Measurements from ENCODE around the gene SEPTIN10.
"Not testable (repeated sequence)": the region's sequence is repeated elsewhere in the genome, so short reads cannot be mapped to it uniquely, and the experiment has no call there.

Gene SEPTIN10

DNA sequence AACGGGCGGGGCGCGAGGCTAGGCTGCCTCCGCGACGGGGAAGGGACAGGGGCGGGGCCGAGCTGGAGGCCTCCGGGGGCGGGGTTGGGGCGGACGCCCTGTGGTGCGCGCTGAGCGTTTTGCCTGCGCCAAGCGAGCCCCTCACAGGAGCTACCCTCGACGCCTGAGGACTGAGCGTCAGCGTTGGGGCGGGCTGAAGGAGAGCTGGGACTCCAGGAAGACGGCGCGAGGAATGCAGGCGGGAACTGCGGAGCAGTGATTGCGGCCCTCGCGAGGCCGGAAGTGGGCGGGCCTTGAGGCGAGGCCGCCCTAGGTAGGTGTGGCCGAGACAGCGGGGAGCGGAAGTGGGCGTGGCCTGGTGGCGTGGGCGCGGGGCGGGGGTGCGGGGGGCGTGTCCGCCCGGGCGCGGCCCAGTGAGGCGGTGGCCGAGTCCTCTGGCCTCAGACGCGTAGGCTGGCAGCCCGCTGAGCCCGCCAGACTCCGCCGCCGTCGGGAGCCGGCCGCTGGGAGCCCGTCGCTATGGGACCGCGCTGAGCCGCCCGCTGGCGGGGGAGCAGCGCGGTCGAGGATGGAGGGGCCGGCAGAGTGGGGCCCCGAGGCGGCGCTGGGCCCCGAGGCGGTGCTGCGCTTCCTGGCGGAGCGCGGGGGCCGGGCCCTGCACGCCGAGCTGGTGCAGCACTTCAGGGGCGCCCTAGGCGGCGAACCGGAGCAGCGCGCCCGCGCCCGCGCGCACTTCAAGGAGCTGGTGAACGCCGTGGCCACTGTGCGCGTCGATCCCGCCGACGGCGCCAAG lies at the start of gene SEPTIN10, which contains the start of gene SOWAHC:
TSS of gene SEPTIN10 (minus strand) at position 45 of the 793 bp plus-strand sequence. CDS start 139 bp downstream, outside the sequence.
TSS of gene SOWAHC (plus strand) at position 443 of the 793 bp plus-strand sequence. CDS start at position 569, 126 bp downstream.
- peak; percentile 82 for DNase-seq (ENCODE audit: low spot score)

- DNase-seq (ENCODE audit: low spot score) = no peak
These were observed 49.1 kb upstream of the SEPTIN10 start for GRCh38 chr2:109662889-109663288.

- no peak for DNase-seq (ENCODE audit: low spot score)
These were observed 46.5 kb upstream of the SEPTIN10 start for GRCh38 chr2:109660046-109660860.

GRCh38 chr2:109659396-109660045 lies 45.8 kb upstream of the SEPTIN10 start:
- DNase-seq (ENCODE audit: low spot score) = no peak

GRCh38 chr2:109655287-109655686 lies 41.5 kb upstream of the SEPTIN10 start:
- no peak for DNase-seq (ENCODE audit: low spot score)

GRCh38 chr2:109654326-109655050 lies 40.7 kb upstream of the SEPTIN10 start:
- DNase-seq (ENCODE audit: low spot score) = no peak

DNA sequence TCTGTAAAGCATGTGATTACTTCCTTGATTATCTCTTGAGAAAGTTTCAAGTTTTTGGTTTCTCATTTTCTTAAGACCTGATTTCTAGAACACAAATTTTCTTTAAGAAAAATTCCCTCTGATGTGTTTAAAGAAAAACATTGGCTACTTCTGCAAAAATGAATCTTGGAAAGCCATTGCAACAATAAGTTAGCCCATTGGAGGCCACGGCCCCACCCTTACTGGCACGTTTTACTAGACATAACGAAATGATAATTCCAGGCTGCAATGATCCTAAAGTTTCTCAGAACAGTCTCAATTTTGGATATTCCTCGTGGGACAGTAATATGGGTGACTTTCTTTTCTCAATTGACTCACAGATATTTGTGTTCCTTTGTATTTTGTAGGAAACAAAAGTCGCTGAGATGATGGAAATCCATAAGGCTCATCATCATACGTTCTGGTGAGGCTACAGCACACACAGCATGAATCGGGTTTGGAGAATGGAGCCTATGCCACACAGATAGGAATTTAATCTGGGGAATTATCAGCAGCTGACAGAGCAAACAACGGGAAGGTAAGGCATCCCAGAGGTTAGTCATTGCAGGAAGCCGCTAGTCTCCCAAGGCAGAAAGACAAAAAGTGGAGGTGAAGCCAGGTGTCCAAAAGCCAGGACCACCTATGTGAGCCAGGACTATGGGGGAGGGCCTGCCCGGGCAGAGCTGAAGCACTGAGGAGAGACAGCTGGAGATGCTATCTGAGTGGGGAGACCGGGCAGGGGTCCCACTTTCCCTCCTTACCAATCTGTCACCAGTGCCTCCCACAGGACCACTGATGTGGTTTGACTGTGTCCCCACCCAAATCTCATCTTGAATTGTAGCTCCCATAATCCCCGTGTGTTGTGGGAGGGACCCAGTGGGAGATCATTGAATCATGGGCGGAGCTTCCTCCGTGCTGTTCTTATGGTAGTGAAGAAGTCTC lies 36.2 kb upstream of the SEPTIN10 start:
- no peak for DNase-seq (ENCODE audit: low spot score)

- DNase-seq (ENCODE audit: low spot score) = no peak
These were observed 34.3 kb upstream of the SEPTIN10 start for GRCh38 chr2:109648041-109648527.

GRCh38 chr2:109647636-109648035 lies 33.9 kb upstream of the SEPTIN10 start:
- no peak for DNase-seq (ENCODE audit: low spot score)

DNA sequence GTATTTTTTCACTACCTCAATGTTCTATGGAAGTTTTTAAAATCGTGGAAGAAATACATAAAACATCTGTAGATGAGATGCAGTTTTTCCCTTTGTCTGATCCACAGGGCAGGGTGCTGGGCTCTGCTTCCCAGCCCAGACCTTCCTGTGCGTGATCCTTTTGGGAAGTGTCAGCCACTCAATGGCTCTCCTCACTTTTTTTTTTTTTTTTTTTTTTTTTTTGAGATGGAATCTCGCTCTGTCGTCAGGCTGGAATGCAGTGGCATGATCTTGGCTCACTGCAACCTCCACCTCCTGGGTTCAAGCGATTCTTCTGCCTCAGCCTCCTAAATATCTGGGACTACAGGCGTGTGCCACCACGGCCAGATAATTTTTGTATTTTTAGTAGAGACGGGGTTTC lies 33.2 kb upstream of the SEPTIN10 start:
- no peak for DNase-seq (ENCODE audit: low spot score)

- no peak for DNase-seq (ENCODE audit: low spot score)
These were observed 31.8 kb upstream of the SEPTIN10 start for GRCh38 chr2:109645412-109646184.

DNA sequence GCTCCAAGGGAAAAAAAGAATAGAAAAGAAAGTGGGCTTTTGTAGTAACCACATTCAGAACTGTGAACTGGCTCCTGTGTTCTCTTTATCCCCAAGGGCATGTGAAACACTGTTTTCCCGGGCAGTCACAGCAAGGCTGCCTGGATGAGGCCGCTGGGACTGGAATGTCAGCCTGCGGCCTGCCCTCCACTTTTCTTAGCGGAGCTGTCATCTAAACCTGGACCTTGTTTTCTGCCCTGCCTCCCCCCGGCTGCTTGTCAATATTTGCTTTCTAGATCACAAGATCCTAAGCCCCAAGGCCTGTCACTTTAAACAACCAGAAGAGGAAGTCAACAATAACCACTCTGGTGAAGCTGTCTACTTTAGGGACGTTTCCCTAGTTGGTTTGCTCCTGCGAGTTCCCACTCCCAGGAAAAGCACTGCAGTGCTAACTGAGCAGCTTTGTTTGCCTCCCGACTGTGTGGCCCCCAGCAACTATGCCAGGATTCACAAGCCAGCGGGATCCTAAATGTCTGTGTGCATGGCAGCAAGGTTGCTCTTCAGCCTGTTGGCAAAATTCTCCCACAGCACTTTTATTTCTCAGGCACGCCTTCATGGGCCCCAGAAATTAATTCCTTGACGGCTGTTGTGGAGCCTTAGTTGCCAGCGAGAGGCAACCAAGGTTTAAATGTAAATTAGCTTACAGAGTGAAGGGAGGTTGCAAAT lies 31.0 kb upstream of the SEPTIN10 start:
- DNase-seq (ENCODE audit: low spot score) = peak; percentile 42

- not testable (repeated sequence) for DNase-seq (ENCODE audit: low spot score)
These were observed 26.2 kb upstream of the SEPTIN10 start for GRCh38 chr2:109640000-109640399.

DNA sequence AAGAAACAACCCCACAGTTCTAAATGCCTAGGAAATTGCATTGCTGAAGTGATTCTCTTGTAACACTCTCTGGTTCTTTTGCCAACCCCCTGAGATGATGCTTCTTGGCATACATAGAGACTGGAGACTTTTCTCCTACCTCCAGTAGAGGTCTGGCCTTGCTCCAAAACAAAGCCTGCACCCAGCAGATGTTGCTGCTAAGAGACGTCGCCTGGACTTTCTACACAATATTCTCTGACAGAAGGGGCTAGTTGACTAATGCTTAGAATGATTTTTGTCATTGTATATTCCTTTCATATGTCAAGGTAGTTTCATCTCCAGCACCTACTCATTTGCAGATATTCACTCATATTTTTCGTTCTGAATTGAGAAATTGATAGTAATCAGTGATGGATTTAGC lies 25.0 kb upstream of the SEPTIN10 start:
- no peak for DNase-seq (ENCODE audit: low spot score)

DNA sequence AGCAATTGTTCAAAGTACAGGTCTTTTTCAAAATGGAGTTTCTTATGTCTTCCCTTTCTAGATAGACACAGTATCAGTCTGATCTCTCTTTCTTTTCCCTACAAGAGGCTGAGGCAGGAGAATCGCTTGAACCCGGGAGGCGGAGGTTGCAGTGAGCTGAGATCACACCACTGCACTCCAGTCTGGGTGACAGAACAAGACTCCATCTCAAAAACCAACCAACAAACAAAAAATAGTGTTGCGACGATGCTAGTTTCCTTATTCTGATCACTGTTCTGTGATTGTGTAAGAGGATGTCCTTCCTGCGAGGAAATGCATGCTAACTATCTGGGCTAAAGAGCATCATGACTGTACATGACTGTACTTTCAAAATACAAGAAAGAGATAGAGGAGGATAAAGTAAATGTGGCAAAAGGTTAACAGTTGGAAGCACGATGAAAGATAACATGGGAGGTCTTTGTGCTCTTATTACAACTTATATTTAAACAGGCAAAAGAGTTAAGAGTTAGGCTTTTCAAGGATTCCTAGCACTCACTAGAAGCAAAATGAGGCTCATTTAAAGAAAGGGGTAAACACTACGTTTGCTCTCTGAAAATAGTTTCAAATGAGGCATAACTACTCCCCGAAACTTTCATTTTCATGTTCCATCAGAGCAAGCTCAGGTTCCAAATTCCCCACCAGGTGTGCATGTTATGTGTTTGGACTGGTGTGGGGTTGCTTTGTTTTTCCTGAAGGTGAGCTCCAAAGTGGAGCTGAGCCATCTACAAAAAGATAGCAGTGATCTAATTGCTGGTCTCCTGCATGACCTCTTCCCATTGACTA lies 24.2 kb upstream of the SEPTIN10 start:
- no peak for DNase-seq (ENCODE audit: low spot score)

DNA sequence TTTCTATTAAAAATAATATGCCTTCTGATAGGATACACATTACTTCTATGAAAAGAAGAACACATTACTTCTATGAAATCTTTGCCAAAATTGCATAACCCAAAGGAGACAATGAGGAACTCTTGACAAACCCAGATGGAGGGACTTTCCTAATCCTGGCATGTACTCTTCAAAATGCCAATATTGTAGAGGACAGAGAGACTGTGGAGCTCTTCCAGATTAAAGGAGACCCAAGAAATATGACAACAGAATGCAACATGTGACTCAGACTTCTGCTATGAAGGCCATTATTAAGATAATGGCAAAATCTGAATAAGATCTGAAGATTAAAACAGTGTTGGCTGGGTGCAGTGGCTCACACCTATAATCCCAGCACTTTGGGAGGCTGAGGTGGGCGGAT lies 22.6 kb upstream of the SEPTIN10 start:
- no peak for DNase-seq (ENCODE audit: low spot score)

GRCh38 chr2:109635426-109636304 lies 21.9 kb upstream of the SEPTIN10 start:
- DNase-seq (ENCODE audit: low spot score) = no peak
